Testis (tissue), 3 donors: ENCODE measurements around the gene OVCH2. TPM values are rescaled to one million over a fixed set of nuclear protein-coding genes. Genes with fewer than 3 reads are reported as not detected.

Experiments
- DNase-seq: peaks from one replicate; pipeline ENCODE4 v3.0.0-alpha.2; 2019
- H3K27ac ChIP-seq, 2 donors: fragments of 200-600 bp; sonication (generic); one replicate each; pipeline ENCODE4 v1.5.1; 2019
- H3K27me3 ChIP-seq: fragments of 200-600 bp; sonication (generic); one replicate; pipeline ENCODE4 v1.5.1; 2019
- H3K36me3 ChIP-seq: fragments of 200-600 bp; sonication (generic); one replicate; pipeline ENCODE4 v1.5.1; 2017; ENCODE audit warnings: low read depth; ENCODE audit errors: missing control alignments
- H3K4me1 ChIP-seq: fragments of 200-600 bp; sonication (generic); one replicate; pipeline ENCODE4 v1.5.1; 2019
- H3K4me3 ChIP-seq, 2 donors: fragments of 200-600 bp; sonication (generic); one replicate each; pipeline ENCODE4 v1.5.1; 2017 to 2019
- H3K9me3 ChIP-seq: fragments of 200-600 bp; sonication (generic); one replicate; pipeline ENCODE4 v1.5.1; 2017
- CTCF ChIP-seq, 3 experiments: fragments of 450-650 bp in 2 of 3; fragments of 200-600 bp in 1 of 3; sonication (generic) in 1 of 3; IDR thresholded peaks; one replicate each; pipeline ENCODE4 v1.5.1; 2016 to 2019; ENCODE audit warnings: antibody characterized with exemption in 3 of 3, mild to moderate bottlenecking in 2 of 3, moderate library complexity in 1 of 3
- POLR2A ChIP-seq: fragments of 450-650 bp; IDR thresholded peaks from one replicate; pipeline ENCODE4 v1.6.1; 2017; ENCODE audit warnings: antibody characterized with exemption, mild to moderate bottlenecking, moderate library complexity
- WGBS, 2 donors: methylation state at CpG; one replicate each; pipeline ENCODE4 v1.1.5; 2018; 5-methylcytosine and 5-hydroxymethylcytosine counted together
- intact Hi-C: fragments of 100-400 bp; cut with DNase I; formaldehyde crosslinking; loops from one replicate; pipeline ENCODE4 v1.15.1; 2023; ENCODE audit warnings: low total_unique reads
- polyA plus RNA-seq: library from polyadenylated mRNA; stranded (reverse); fragments of 350-450 nt; fragmentation: Illumina TruSeq; extraction: RNeasy Lipid Tissue Mini Kit (QIAGEN cat#74804); gene quantifications from one replicate; pipeline ENCODE4 v1.2.3, GENCODE V29; 2014; ENCODE audit warnings: low read depth, low replicate concordance; ENCODE audit not compliant: insufficient read depth
- total RNA-seq, 2 donors: library from RNA; depleted of rRNA; stranded (reverse); fragments of >200 nt; gene quantifications; one replicate each; pipeline ENCODE4 v1.2.3, GENCODE V29; 2016

The OVCH2 gene
- total and polyA plus RNA-seq, 3 donors from 2014 or later = 0.39 to 0.80 (median 0.68) TPM

DNA sequence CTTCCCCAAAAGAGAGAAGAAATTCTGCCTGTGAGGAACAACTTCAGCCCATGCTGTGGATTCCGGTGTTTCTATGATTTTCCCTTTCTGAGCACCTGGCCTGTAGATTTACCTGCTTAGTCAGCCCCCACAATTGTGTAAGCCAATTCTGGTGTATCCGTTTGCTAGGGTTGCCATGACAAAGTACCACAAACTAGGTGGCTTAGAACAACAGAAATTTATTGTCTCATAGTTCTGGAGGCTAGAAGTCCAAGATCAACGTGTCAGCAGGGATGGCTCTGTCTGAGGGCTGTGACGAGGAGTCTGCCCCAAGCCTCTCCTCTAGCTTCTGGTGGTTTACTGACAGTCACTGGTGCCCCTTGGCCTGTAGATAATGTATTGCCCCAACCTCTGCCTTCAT, 17.0 kb downstream of the OVCH2 start:
- WGBS, 2 donors = 70 to 74% methylated on average over 4 of the region's 4 CpGs
- no peaks in the 10 kb centered on the region for H3K27me3 ChIP-seq
- TF ChIP-seq CTCF (IDR thresholded peaks at IDR 0.05) (no peak), POLR2A (no peak)
- H3K4me3 ChIP-seq = no peak overlapping the region
- DNase-seq = no peak
- no peaks in the 10 kb centered on the region for H3K36me3 ChIP-seq
- intact Hi-C loops = no loop called here
- H3K27ac ChIP-seq = no peak overlapping the region
- no peaks in the 10 kb centered on the region for H3K9me3 ChIP-seq
- H3K4me1 ChIP-seq = peaks cover 7% of the 10 kb centered on the region

- Histone ChIP-seq H3K36me3 (no peaks in the 10 kb centered on the region), H3K27me3 (no peaks in the 10 kb centered on the region), H3K9me3 (no peaks in the 10 kb centered on the region), H3K27ac (no peak overlapping the region), H3K4me3 (no peak overlapping the region), H3K4me1 (no peaks in the 10 kb centered on the region)
- intact Hi-C loops = no loop called here
- 38 to 42% methylated on average over 4 of the region's 4 CpGs for WGBS, 2 donors
- no peak for DNase-seq
- TF ChIP-seq POLR2A (no peak), CTCF (IDR thresholded peaks at IDR 0.05) (peak; percentile 72 to 91 (median 87))
These were observed 17.9 kb downstream of the OVCH2 start for GRCh38 chr11:7688238-7688826.

- Histone ChIP-seq H3K4me1 (no peaks in the 10 kb centered on the region), H3K36me3 (no peaks in the 10 kb centered on the region), H3K27me3 (no peaks in the 10 kb centered on the region), H3K4me3 (no peak overlapping the region), H3K27ac (no peak overlapping the region), H3K9me3 (no peaks in the 10 kb centered on the region)
- TF ChIP-seq CTCF (IDR thresholded peaks at IDR 0.05) (no peak), POLR2A (no peak)
- no peak for DNase-seq
- 93 to 100% methylated on average over 1 of the region's 1 CpG for WGBS, 2 donors
- intact Hi-C loops = no loop called here
These were observed 18.9 kb downstream of the OVCH2 start for GRCh38 chr11:7687386-7687785.

- H3K4me1 ChIP-seq = no peaks in the 10 kb centered on the region
- no peaks in the 10 kb centered on the region for H3K36me3 ChIP-seq
- H3K27me3 ChIP-seq = no peaks in the 10 kb centered on the region
- intact Hi-C loops = no loop called here
- DNase-seq = no peak
- TF ChIP-seq POLR2A (no peak), CTCF (IDR thresholded peaks at IDR 0.05) (no peak)
- H3K27ac ChIP-seq = no peak overlapping the region
- no peak overlapping the region for H3K4me3 ChIP-seq
- H3K9me3 ChIP-seq = no peaks in the 10 kb centered on the region
- 93% methylated on average over 4 of the region's 4 CpGs for WGBS, 2 donors
These were observed 19.5 kb downstream of the OVCH2 start for GRCh38 chr11:7686761-7687160.

DNA sequence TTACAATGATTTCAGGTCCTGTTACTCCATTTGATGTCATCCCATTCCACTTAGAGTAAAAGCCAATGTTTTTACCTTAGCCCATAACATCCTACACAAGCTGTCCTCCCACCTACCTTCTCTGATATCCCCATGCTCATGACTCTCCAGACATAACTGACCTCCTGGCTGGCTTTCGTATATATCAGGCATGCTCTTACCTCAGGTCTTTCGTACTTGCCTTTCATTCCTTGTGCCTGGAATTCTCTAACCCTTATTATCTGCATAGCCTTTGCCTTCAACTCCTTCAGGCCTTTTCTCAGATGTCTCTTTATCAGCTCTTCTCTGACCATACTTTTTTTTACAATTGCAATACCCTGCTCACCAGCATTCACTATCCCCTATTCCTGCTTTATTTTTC, 22.7 kb downstream of the OVCH2 start:
- intact Hi-C loops = no loop called here
- H3K9me3 ChIP-seq = no peaks in the 10 kb centered on the region
- WGBS, 2 donors = 85 to 90% methylated on average over 2 of the region's 2 CpGs
- H3K4me3 ChIP-seq = no peak overlapping the region
- no peak for DNase-seq
- no peaks in the 10 kb centered on the region for H3K4me1 ChIP-seq
- H3K36me3 ChIP-seq = no peaks in the 10 kb centered on the region
- H3K27ac ChIP-seq = no peak overlapping the region
- no peak for TF ChIP-seq CTCF (IDR thresholded peaks at IDR 0.05)
- no peak for TF ChIP-seq POLR2A
- H3K27me3 ChIP-seq = no peaks in the 10 kb centered on the region
